Left ventricle myocardium inferior (tissue), 1 donor: ENCODE measurements around the gene WDR82. TPM values are rescaled to one million over a fixed set of nuclear protein-coding genes. Genes with fewer than 3 reads are reported as not detected.
A peak's percentile ranks its signal among the peaks of the same experiment; 100 is the strongest.

Experiments
- DNase-seq: peaks from one replicate; pipeline ENCODE4 v3.0.0-alpha.2; 2020
- H3K27ac ChIP-seq: fragments of 200-600 bp; replicated peaks from 2 replicates; pipeline ENCODE4 v1.8.0; 2021
- H3K27me3 ChIP-seq: fragments of 200-600 bp; 2 replicates; pipeline ENCODE4 v1.8.0; 2021; ENCODE audit warnings: low read depth
- H3K36me3 ChIP-seq: fragments of 200-600 bp; 2 replicates; pipeline ENCODE4 v1.8.0; 2021
- H3K4me1 ChIP-seq: fragments of 200-600 bp; 2 replicates; pipeline ENCODE4 v1.8.0; 2021
- H3K4me3 ChIP-seq: fragments of 200-600 bp; 2 replicates; pipeline ENCODE4 v1.8.0; 2021; ENCODE audit warnings: mild to moderate bottlenecking, moderate library complexity
- H3K9me3 ChIP-seq: fragments of 200-600 bp; replicated peaks from 2 replicates; pipeline ENCODE4 v1.8.0; 2021
- CTCF ChIP-seq: fragments of 200-600 bp; IDR thresholded peaks from 2 replicates; pipeline ENCODE4 v1.8.0; 2021; ENCODE audit warnings: antibody characterized with exemption, mild to moderate bottlenecking, borderline replicate concordance
- intact Hi-C: fragments of 100-400 bp; cut with micrococcal nuclease; formaldehyde crosslinking; loops from one replicate; pipeline ENCODE4 v1.11.0; 2022
- total RNA-seq: library from RNA; stranded (reverse); fragmentation: NEBNext Ultra II Directional; extraction: Animal tissue kit (Norgen Biotek cat#: 25700); gene quantifications from one replicate; pipeline ENCODE4 v1.2.1, GENCODE V29; 2021
- donor health status: DM: no; HTN: yes; CAD: no; lungs with severe emphysema.

Gene WDR82
- total RNA-seq, 1 donor from 2014 or later: 61.6 TPM

- intact Hi-C loops: loop anchor here (10.0 kb wide), 1 partner anchor 64 kb away; the partner anchor contains the start of gene POC1A
- Histone ChIP-seq H3K27me3 (no peaks in the 10 kb centered on the region), H3K36me3 (peaks cover 26% of the 10 kb centered on the region), H3K27ac (peak overlapping the region; percentile 86), H3K4me3 (peak overlapping the region; percentile 42), H3K9me3 (no peaks in the 10 kb centered on the region), H3K4me1 (peaks cover 70% of the 10 kb centered on the region)
- TF ChIP-seq CTCF: no peak
- peak; percentile 50 for DNase-seq
Observed at GRCh38 chr3:52218454-52218853, 60.0 kb downstream of the WDR82 start.

- H3K4me1 ChIP-seq: peaks cover 70% of the 10 kb centered on the region
- peaks cover 30% of the 10 kb centered on the region for H3K36me3 ChIP-seq
- no peak for DNase-seq
- H3K4me3 ChIP-seq: peak overlapping the region; percentile 42
- H3K27me3 ChIP-seq: no peaks in the 10 kb centered on the region
- no peak for TF ChIP-seq CTCF
- no peaks in the 10 kb centered on the region for H3K9me3 ChIP-seq
- H3K27ac ChIP-seq: peak overlapping the region; percentile 86
- intact Hi-C loops: loop anchor here (10.0 kb wide), 1 partner anchor 63 kb away; the partner anchor contains the start of gene POC1A
Observed at GRCh38 chr3:52218026-52218425, 60.4 kb downstream of the WDR82 start.

- Histone ChIP-seq H3K9me3 (no peaks in the 10 kb centered on the region), H3K36me3 (peaks cover 37% of the 10 kb centered on the region), H3K27me3 (no peaks in the 10 kb centered on the region), H3K27ac (peak overlapping the region; percentile 86), H3K4me3 (peak overlapping the region; percentile 42), H3K4me1 (peaks cover 70% of the 10 kb centered on the region)
- DNase-seq: no peak
- TF ChIP-seq CTCF: no peak
- intact Hi-C loops: loop anchor here (10.0 kb wide), 1 partner anchor 63 kb away; the partner anchor contains the start of gene POC1A
Observed at GRCh38 chr3:52217409-52217805, 61.0 kb downstream of the WDR82 start.

GRCh38 chr3:52216585-52217408 lies 61.7 kb downstream of the WDR82 start:
- peak; percentile 65 for DNase-seq
- no peak for TF ChIP-seq CTCF
- Histone ChIP-seq H3K4me1 (peaks cover 67% of the 10 kb centered on the region), H3K27ac (peak overlapping the region; percentile 86), H3K9me3 (no peaks in the 10 kb centered on the region), H3K36me3 (peaks cover 43% of the 10 kb centered on the region), H3K4me3 (no peak overlapping the region), H3K27me3 (no peaks in the 10 kb centered on the region)
- intact Hi-C loops: loop anchor here (10.0 kb wide), 1 partner anchor 62 kb away; the partner anchor contains the start of gene POC1A

GRCh38 chr3:52215351-52215750 lies 63.1 kb downstream of the WDR82 start:
- Histone ChIP-seq H3K36me3 (peaks cover 57% of the 10 kb centered on the region), H3K4me3 (no peak overlapping the region), H3K27me3 (no peaks in the 10 kb centered on the region), H3K4me1 (peaks cover 59% of the 10 kb centered on the region), H3K9me3 (no peaks in the 10 kb centered on the region), H3K27ac (peak overlapping the region; percentile 86)
- no peak for DNase-seq
- no peak for TF ChIP-seq CTCF
- intact Hi-C loops: loop anchor here (10.0 kb wide), 1 partner anchor 61 kb away; the partner anchor contains the start of gene POC1A
